Transverse colon (tissue), 4 donors: Measurements from ENCODE around the gene LTA.

ENCODE experiments used
- POLR2A ChIP-seq: fragments of 450-650 bp; IDR thresholded peaks from one replicate; pipeline ENCODE4 v1.6.1; 2016; ENCODE audit warnings: antibody characterized with exemption, mild to moderate bottlenecking, moderate library complexity
- POLR2AphosphoS5 ChIP-seq, 3 donors: sonication (generic); formaldehyde crosslinking; IDR thresholded peaks; one replicate each; pipeline ENCODE4 v1.6.1; 2016; ENCODE audit warnings: antibody characterized with exemption in 3 of 3
- TF ChIP-seq, protein P1 (sequence below), 5 experiments: fragments of 200-600 bp in 3 of 5; fragments of 450-650 bp in 2 of 5; sonication (generic) in 3 of 5; IDR thresholded peaks; 1 replicate in 2 of 5; 2 replicates in 3 of 5; pipeline ENCODE4 v1.5.1; 2016 to 2017; ENCODE audit warnings: antibody characterized with exemption in 5 of 5, inconsistent platforms in 3 of 5, mild to moderate bottlenecking in 2 of 5, moderate library complexity in 1 of 5

DNA sequence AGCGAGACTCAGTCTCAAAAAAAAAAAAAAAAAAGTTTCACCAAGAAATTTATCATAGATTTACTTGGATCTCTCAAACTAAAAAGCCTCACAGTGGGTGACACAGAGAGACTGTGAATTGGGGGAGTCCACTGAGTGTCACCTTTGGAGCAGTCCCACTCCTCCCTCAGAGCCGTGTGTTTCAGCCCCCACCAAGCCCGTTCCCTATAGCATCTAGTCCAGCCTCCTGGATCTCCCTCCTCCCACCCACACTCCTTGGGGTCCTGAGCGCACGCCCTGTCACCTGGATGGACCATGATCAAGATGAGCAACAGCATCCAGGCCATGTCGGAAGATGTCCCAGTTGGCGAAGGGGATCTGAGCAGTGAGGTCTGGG lies 20.3 kb downstream of the LTA start:
- no peak for TF ChIP-seq POLR2AphosphoS5 (IDR thresholded peaks at IDR 0.05)
- TF ChIP-seq, protein P1, sequence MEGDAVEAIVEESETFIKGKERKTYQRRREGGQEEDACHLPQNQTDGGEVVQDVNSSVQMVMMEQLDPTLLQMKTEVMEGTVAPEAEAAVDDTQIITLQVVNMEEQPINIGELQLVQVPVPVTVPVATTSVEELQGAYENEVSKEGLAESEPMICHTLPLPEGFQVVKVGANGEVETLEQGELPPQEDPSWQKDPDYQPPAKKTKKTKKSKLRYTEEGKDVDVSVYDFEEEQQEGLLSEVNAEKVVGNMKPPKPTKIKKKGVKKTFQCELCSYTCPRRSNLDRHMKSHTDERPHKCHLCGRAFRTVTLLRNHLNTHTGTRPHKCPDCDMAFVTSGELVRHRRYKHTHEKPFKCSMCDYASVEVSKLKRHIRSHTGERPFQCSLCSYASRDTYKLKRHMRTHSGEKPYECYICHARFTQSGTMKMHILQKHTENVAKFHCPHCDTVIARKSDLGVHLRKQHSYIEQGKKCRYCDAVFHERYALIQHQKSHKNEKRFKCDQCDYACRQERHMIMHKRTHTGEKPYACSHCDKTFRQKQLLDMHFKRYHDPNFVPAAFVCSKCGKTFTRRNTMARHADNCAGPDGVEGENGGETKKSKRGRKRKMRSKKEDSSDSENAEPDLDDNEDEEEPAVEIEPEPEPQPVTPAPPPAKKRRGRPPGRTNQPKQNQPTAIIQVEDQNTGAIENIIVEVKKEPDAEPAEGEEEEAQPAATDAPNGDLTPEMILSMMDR (IDR thresholded peaks at IDR 0.05): no peak
- TF ChIP-seq POLR2A: no peak
